GM18498 (cell line): ENCODE measurements around the gene NOL8.
A peak's percentile ranks its signal among the peaks of the same experiment; 100 is the strongest.

Experiments used
- ATAC-seq: cut with Tn5 transposase; IDR thresholded peaks from one replicate; pipeline ENCODE4 v1.9.1; 2021; ENCODE audit warnings: mild to moderate bottlenecking, moderate library complexity; ENCODE audit not compliant: unreplicated experiment

NOL8 gene

GRCh38 chr9:92312887-92313623 is 12.1 kb downstream of the NOL8 start:
- ATAC-seq = no peak

DNA sequence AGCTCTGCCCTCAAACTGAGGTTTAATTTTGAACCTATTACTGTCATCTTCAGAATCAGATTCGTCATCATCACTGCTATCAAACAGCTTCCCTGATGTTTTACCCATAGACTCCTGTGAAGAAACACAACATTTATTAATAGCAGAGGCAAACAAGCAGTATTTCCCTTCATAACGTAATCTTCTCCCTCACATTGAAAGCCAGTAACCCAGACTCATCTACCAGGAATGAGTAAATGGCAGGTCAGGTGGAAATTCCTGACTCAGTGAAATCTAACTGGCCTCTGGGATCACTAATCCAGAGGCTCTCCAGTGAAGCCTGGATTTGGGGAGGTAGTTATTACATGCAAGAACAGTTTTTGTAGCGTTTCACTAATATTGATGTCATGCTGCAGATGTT is 14.6 kb downstream of the NOL8 start:
- no peak for ATAC-seq

- no peak for ATAC-seq
These were observed 16.3 kb downstream of the NOL8 start for GRCh38 chr9:92308893-92309292.

DNA sequence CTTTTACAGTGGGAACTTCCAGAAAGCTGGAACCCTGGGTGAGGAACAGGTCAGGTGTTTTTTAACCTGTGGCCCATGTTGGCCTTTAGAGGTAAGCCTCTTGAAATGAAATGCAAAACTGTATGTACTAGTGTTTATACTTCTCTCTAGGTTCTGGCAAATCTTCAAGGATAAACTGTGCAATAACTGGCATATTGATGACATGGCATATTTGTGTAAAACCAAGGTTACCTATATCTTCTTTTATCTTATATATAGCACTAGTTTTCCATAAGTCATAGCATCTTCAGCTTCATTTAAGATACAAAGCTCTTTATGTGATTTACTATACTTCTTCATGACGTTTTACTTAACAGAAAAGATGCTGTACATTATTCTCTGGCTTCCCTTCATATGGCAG is 24.2 kb downstream of the NOL8 start:
- ATAC-seq = no peak

DNA sequence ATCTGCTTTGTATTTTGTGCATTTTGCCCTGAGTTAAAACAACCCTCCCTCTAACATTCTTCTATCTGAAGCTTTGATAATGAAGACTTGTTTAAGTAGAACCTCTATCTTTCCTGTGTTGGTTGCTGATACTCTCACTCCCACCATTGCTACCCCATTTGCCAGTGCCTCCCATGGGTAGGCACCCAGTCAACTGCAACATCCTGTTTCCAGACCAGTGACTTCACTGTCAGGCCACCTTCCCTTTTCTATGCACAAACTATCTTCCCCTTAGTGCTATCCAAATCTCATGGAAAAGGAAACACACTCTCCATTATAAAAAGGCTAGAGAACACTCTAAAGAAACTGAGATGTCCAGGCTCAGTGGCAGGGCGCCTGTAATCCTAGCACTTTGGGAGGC is 26.0 kb downstream of the NOL8 start:
- ATAC-seq = no peak

DNA sequence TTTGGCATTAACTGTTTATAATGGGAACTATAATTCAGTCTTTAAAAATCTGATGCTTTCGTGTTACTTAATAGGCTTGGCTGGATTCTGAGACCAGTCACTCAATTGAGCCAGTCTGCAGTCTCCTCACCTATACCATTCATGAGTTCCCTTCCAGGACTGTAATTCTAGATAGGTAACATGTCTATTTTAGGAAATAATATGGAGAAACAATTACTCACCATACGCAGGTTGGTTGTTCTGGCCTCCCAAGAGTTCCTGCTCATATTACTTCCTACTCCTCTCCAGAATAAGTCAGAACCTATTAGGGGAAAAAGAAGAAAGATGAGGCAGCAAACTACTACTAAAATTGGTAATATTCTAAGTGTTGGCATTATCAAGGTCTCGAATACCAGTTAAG is 27.1 kb downstream of the NOL8 start:
- no peak for ATAC-seq

GRCh38 chr9:92297611-92298010 is 27.5 kb downstream of the NOL8 start:
- no peak for ATAC-seq

DNA sequence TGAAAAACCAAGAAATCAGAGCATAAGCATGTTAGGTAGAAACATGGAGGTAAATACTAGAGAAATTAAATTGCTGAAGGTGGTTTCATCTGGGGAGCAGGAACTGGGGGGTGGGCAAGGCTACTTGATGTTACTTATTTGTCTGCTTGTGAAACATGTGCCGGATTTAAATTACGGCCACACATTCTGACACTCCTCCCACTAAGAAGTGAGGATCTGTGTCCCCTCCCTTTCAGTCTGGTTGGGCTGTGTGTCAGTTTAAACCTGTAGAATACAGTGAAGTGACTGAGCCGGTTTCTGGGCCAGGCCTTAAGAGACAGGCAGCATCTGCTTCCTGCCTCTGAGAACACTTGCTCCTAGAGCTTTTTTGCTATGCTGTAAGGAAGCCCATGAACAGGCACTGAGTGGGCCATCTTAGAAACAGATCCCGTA is 29.3 kb downstream of the NOL8 start:
- no peak for ATAC-seq

DNA sequence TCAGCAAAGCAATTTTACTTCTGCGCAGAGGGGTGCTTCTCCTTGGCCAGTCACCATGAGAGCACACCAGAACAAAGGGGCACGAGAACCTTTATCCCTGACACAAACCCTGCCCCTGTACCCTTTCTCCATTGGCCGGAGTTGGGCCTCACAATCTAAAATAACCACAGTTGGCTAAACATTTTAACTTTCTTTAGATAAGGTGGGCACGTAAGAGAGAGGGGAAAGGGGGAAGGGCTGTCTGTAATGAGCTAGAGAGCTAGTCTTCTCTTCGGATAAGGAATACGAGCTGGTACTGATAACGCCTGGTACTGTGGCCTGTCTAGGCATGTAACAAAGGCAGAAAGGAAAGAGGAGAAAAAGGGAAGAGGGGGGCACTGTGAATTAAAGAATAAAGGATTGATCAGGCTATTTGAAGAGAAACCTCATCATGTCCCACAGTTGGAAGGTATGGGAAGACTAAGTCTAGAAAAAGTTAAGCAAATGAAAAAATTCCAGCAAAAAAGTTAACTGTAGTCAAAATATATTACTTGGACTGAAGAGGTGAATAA is 29.8 kb downstream of the NOL8 start:
- no peak for ATAC-seq

DNA sequence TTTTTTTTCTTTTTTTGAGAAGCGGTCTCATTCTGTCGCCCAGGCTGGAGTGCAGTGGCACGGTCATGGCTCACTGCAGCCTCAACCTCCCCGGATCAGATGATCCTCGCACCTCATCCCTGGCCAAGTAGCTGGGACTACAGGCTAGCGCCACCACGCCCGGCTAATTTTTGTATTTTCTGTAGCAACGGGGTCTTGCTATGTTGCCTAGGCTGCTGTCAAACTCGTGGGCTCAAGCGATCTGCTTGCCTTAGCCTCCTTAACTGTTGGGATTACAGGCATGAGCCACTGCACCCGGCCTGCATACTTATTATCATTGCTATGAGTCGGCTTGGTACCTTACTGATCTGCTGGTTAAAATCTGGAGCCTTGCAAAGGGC is 30.9 kb downstream of the NOL8 start:
- no peak for ATAC-seq

GRCh38 chr9:92293452-92294296 is 31.5 kb downstream of the NOL8 start, which contains the start of gene IARS1:
Gene IARS1, minus strand, starts transcription at chr9:92293697. Its CDS starts 4,278 bp downstream, at chr9:92289419.
- peak; percentile 97 for ATAC-seq

GRCh38 chr9:92293075-92293354 is 32.1 kb downstream of the NOL8 start:
- no peak for ATAC-seq

GRCh38 chr9:92292338-92293074 is 32.6 kb downstream of the NOL8 start:
- no peak for ATAC-seq

GRCh38 chr9:92291577-92291976 is 33.6 kb downstream of the NOL8 start:
- no peak for ATAC-seq

DNA sequence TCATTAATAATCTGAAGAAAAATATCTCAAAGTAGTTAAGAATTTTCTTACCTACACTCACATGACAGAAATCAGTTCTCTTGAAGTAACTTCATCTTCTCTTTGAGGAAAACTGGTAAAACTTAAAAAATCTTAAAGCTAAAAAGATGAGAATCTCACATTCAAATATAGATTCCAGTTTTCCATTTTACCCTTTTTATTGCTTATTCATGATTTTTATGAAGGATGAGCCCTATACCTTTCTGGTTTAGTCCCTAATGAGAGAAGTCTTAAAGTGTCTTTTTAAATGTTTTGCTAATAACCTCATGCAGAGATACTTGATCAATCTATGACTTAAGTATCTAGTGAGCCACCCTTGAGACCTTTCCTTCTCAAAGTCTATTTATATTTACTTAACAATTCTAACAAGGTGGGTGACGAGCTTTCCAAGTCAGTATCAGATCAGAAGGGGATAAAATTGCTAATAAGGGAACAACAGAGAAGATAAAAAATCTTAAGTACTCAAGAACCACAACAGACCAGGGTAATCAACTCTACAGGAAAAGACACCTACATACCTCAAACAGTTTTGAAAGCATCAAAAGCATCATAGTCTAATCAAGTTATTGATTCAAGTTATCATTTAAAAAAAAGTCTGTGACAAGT is 34.2 kb downstream of the NOL8 start:
- no peak for ATAC-seq

DNA sequence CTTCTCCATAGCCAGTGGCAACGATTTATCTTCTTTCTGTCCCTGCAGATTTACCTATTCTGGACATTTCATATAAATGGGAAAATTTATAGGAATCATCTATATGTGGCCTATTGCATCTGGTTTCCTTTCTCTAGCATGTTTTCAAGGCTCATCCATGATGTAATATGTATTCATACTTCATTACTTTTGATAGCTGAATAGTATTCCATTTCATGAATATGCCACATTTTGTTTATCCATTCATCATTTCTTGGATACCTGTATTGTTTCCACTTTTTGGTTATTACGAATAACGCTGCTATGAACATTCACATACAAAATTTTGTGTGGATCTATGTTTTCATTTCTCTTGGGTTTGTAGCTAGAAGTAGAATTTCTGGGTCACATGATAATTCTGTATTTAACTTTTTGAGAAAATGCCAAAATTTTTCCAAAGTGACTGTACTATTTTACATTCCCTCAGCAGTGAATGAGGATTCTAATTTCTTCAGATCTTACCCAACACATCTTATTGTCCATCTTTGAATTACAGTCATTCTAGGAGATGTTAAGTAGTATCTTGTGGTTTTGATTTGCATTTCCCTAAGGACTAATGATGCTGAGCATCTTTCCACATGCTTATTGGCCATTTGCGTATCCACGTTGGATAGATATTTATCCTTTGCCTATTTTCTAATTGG is 35.3 kb downstream of the NOL8 start:
- ATAC-seq = no peak

DNA sequence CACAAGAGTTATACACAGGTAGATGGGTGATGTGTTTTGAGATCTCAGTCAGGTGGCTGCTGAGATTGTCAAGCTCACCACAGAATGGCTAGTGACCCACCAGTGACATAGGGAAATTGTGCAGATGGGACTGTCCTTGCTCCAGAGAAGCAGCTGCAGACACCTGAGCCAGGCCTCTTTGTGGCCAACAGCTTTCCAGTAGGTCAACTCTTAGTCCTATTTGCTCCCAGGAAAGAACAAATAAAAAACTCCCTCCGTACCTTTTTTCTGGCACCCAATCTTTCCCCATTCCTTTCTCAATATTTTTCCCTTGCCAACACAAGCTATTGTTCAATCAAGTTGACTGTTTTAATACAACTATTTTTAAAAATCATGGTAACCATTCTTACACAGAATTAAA is 45.8 kb downstream of the NOL8 start:
- no peak for ATAC-seq

DNA sequence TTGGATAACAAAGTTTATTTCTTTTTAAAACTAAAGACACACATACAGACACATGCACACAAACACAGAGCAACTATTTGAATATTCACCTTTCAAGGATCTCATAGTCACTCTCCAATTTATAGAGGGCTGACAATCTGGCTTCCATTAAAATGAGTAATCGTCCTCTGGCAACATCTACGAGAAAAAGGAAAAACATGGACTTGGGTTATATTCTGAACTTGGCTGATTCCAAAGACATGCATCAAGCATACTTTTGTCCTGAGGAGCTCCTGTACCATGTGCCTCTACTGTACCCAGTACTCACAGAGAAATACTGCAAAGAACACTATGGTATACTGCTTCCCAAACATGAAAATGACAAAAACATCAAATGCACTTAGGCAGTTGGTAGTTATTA is 47.0 kb downstream of the NOL8 start:
- ATAC-seq = no peak

- ATAC-seq = no peak
These were observed 48.7 kb downstream of the NOL8 start for GRCh38 chr9:92276331-92277032.

GRCh38 chr9:92275541-92275940 is 49.6 kb downstream of the NOL8 start:
- no peak for ATAC-seq
